GM19043 (cell line): Measurements from ENCODE around the gene GNA14.

Experiments used
- ATAC-seq: cut with Tn5 transposase; IDR thresholded peaks from one replicate; pipeline ENCODE4 v1.9.1; 2021; ENCODE audit warnings: low read depth; ENCODE audit not compliant: unreplicated experiment

The GNA14 gene

GRCh38 chr9:77543131-77543822 is 104.8 kb downstream of the GNA14 start:
- no peak for ATAC-seq

- ATAC-seq: no peak
Measured at GRCh38 chr9:77541600-77541999, 106.5 kb downstream of the GNA14 start.

GRCh38 chr9:77541055-77541454 is 107.1 kb downstream of the GNA14 start:
- ATAC-seq: no peak

GRCh38 chr9:77534376-77535057 is 113.6 kb downstream of the GNA14 start:
- no peak for ATAC-seq

- no peak for ATAC-seq
Measured at GRCh38 chr9:77533671-77534070, 114.5 kb downstream of the GNA14 start.

- ATAC-seq: no peak
Measured at GRCh38 chr9:77532607-77533006, 115.5 kb downstream of the GNA14 start.

GRCh38 chr9:77531400-77531799 is 116.7 kb downstream of the GNA14 start:
- ATAC-seq: no peak

- ATAC-seq: no peak
Measured at GRCh38 chr9:77523891-77524290, 124.2 kb downstream of the GNA14 start.

- ATAC-seq: no peak
Measured at GRCh38 chr9:77521091-77521490, 127.0 kb downstream of the GNA14 start.

- ATAC-seq: no peak
Measured at GRCh38 chr9:77518688-77519087, 129.4 kb downstream of the GNA14 start.

- no peak for ATAC-seq
Measured at GRCh38 chr9:77516781-77517180, 131.3 kb downstream of the GNA14 start.

GRCh38 chr9:77514886-77515711 is 133.0 kb downstream of the GNA14 start:
- no peak for ATAC-seq

GRCh38 chr9:77513457-77513856 is 134.7 kb downstream of the GNA14 start:
- ATAC-seq: no peak

- no peak for ATAC-seq
Measured at GRCh38 chr9:77512876-77513275, 135.2 kb downstream of the GNA14 start.

- ATAC-seq: no peak
Measured at GRCh38 chr9:77511525-77511924, 136.6 kb downstream of the GNA14 start.

- ATAC-seq: no peak
Measured at GRCh38 chr9:77510666-77511065, 137.5 kb downstream of the GNA14 start.

- ATAC-seq: no peak
Measured at GRCh38 chr9:77508396-77508795, 139.7 kb downstream of the GNA14 start.

GRCh38 chr9:77507212-77507961 is 140.7 kb downstream of the GNA14 start:
- no peak for ATAC-seq

GRCh38 chr9:77505232-77505631 is 142.9 kb downstream of the GNA14 start:
- no peak for ATAC-seq

- ATAC-seq: no peak
Measured at GRCh38 chr9:77502568-77502967, 145.6 kb downstream of the GNA14 start.

GRCh38 chr9:77498891-77499290 is 149.2 kb downstream of the GNA14 start:
- no peak for ATAC-seq
